H9 (cell line): ENCODE measurements around the gene TNFRSF4. TPM values are rescaled to one million over a fixed set of nuclear protein-coding genes. Genes with fewer than 3 reads are reported as not detected.

Experiments
- DNase-seq: peaks from one replicate; pipeline ENCODE4 v3.0.0-alpha.2; 2017
- H2AFZ ChIP-seq: one replicate; pipeline ENCODE4 v1.6.1; 2013; ENCODE audit warnings: mild to moderate bottlenecking, low read length, control low read depth, moderate library complexity
- H2AK5ac ChIP-seq: 2 replicates; pipeline ENCODE4 v1.6.1; 2013; ENCODE audit warnings: low read length, control low read depth, mixed read lengths; ENCODE audit not compliant: insufficient read length
- H2BK120ac ChIP-seq: one replicate; pipeline ENCODE4 v1.6.1; 2013; ENCODE audit warnings: low read depth, mild to moderate bottlenecking, low read length, control low read depth, inconsistent platforms; ENCODE audit not compliant: poor library complexity, severe bottlenecking
- H2BK12ac ChIP-seq: 2 replicates; pipeline ENCODE4 v1.6.1; 2013; ENCODE audit warnings: low read length, control low read depth, mixed read lengths, low read depth; ENCODE audit not compliant: insufficient read length
- H2BK15ac ChIP-seq: 2 replicates; pipeline ENCODE4 v1.6.1; 2013; ENCODE audit warnings: low read depth, low read length, control low read depth
- H2BK20ac ChIP-seq: one replicate; pipeline ENCODE4 v1.6.1; 2013; ENCODE audit warnings: low read depth, mild to moderate bottlenecking, low read length, control low read depth, inconsistent platforms; ENCODE audit not compliant: poor library complexity, severe bottlenecking
- H2BK5ac ChIP-seq: 2 replicates; pipeline ENCODE4 v1.6.1; 2013; ENCODE audit warnings: low read length, control low read depth, mixed read lengths; ENCODE audit not compliant: insufficient read length
- H3K14ac ChIP-seq: 2 replicates; pipeline ENCODE4 v1.6.1; 2013; ENCODE audit warnings: low read length, control low read depth; ENCODE audit not compliant: insufficient read depth
- H3K18ac ChIP-seq: 2 replicates; pipeline ENCODE4 v1.6.1; 2013; ENCODE audit warnings: low read depth, mild to moderate bottlenecking, mixed read lengths, low read length, control low read depth; ENCODE audit not compliant: insufficient read length
- H3K23ac ChIP-seq: 2 replicates; pipeline ENCODE4 v1.6.1; 2013; ENCODE audit warnings: low read length, control low read depth, mixed read lengths, low read depth; ENCODE audit not compliant: insufficient read length
- H3K23me2 ChIP-seq: 2 replicates; pipeline ENCODE4 v1.6.1; 2013; ENCODE audit warnings: low read depth, mild to moderate bottlenecking, mixed read lengths, low read length, control low read depth; ENCODE audit not compliant: insufficient read length, poor library complexity, severe bottlenecking
- H3K27ac ChIP-seq: 2 replicates; pipeline ENCODE4 v1.5.1; 2013; ENCODE audit warnings: low read length, control low read depth, mixed read lengths, low read depth; ENCODE audit not compliant: insufficient read length
- H3K27me3 ChIP-seq: 2 replicates; pipeline ENCODE4 v1.6.1; 2013; ENCODE audit warnings: low read length, control low read depth, inconsistent platforms; ENCODE audit not compliant: insufficient read depth
- H3K4ac ChIP-seq: 2 replicates; pipeline ENCODE4 v1.6.1; 2013; ENCODE audit warnings: low read depth, mild to moderate bottlenecking, control low read depth, inconsistent platforms, low read length, moderate library complexity
- H3K4me1 ChIP-seq: 2 replicates; pipeline ENCODE4 v1.6.1; 2013; ENCODE audit warnings: low read length, control low read depth, inconsistent platforms; ENCODE audit not compliant: insufficient read depth
- H3K4me2 ChIP-seq: 2 replicates; pipeline ENCODE4 v1.6.1; 2013; ENCODE audit warnings: low read length, control low read depth, mixed read lengths; ENCODE audit not compliant: insufficient read length, insufficient read depth
- H3K56ac ChIP-seq: 2 replicates; pipeline ENCODE4 v1.6.1; 2013; ENCODE audit warnings: low read depth, mild to moderate bottlenecking, mixed read lengths, low read length, control low read depth; ENCODE audit not compliant: insufficient read length
- H3K79me1 ChIP-seq: 2 replicates; pipeline ENCODE4 v1.6.1; 2013; ENCODE audit warnings: low read depth, mild to moderate bottlenecking, moderate library complexity, low read length, control low read depth, inconsistent platforms; ENCODE audit not compliant: insufficient read depth, poor library complexity, severe bottlenecking
- H3K79me2 ChIP-seq: 2 replicates; pipeline ENCODE4 v1.6.1; 2013; ENCODE audit warnings: low read length, control low read depth, inconsistent platforms; ENCODE audit not compliant: insufficient read depth
- H3K9ac ChIP-seq: 2 replicates; pipeline ENCODE4 v1.6.1; 2013; ENCODE audit warnings: low read length, control low read depth, mixed read lengths; ENCODE audit not compliant: insufficient read length; ENCODE audit errors: extremely low read depth
- H3K9me3 ChIP-seq: one replicate; pipeline ENCODE4 v1.6.1; 2013; ENCODE audit warnings: low read depth, low read length, inconsistent platforms; ENCODE audit not compliant: control insufficient read depth
- H3T11ph ChIP-seq: one replicate; pipeline ENCODE4 v1.6.1; 2013; ENCODE audit warnings: mild to moderate bottlenecking, low read length, control low read depth, inconsistent platforms
- H4K20me1 ChIP-seq: one replicate; pipeline ENCODE4 v1.6.1; 2013; ENCODE audit not compliant: control insufficient read depth, insufficient read length, insufficient read depth
- H4K5ac ChIP-seq: 2 replicates; pipeline ENCODE4 v1.6.1; 2013; ENCODE audit warnings: low read depth, mild to moderate bottlenecking, mixed read lengths, low read length, control low read depth; ENCODE audit not compliant: insufficient read length
- H4K8ac ChIP-seq: replicated peaks from 2 replicates; pipeline ENCODE4 v1.6.1; 2013; ENCODE audit warnings: low read length, control low read depth, mixed read lengths, low read depth; ENCODE audit not compliant: insufficient read length
- H4K91ac ChIP-seq: 2 replicates; pipeline ENCODE4 v1.6.1; 2013; ENCODE audit warnings: low read depth, mild to moderate bottlenecking, moderate library complexity, mixed read lengths, low read length, control low read depth; ENCODE audit not compliant: insufficient read length
- H3K27ac Mint-ChIP-seq, 3 experiments: 2 replicates in 2 of 3; 3 replicates in 1 of 3; pipeline ENCODE4 v1.8.0; 2020 to 2021; ENCODE audit warnings: mixed read lengths in 3 of 3, mild to moderate bottlenecking in 1 of 3, moderate library complexity in 1 of 3
- H3K27me3 Mint-ChIP-seq: 2 replicates; pipeline ENCODE4 v1.8.0; 2021; ENCODE audit warnings: low read depth, mild to moderate bottlenecking, moderate library complexity, mixed read lengths
- H3K36me3 Mint-ChIP-seq, 3 experiments: 2 replicates in 2 of 3; 3 replicates in 1 of 3; pipeline ENCODE4 v1.8.0; 2020 to 2021; ENCODE audit warnings: low read depth in 3 of 3, mixed read lengths in 3 of 3; ENCODE audit not compliant: insufficient read depth in 1 of 3
- H3K4me1 Mint-ChIP-seq, 2 experiments: 2 replicates each; pipeline ENCODE4 v1.8.0; 2020; ENCODE audit warnings: mixed read lengths in 2 of 2
- H3K4me3 Mint-ChIP-seq, 2 experiments: 2 replicates in 1 of 2; 3 replicates in 1 of 2; pipeline ENCODE4 v1.8.0; 2020 to 2021; ENCODE audit warnings: mild to moderate bottlenecking in 2 of 2, mixed read lengths in 2 of 2, moderate library complexity in 1 of 2
- H3K9me3 Mint-ChIP-seq, 2 experiments: 2 replicates in 1 of 2; 3 replicates in 1 of 2; pipeline ENCODE4 v1.8.0; 2020; ENCODE audit warnings: mild to moderate bottlenecking in 2 of 2, mixed read lengths in 2 of 2, moderate library complexity in 1 of 2
- CTCF ChIP-seq: fragments of 200-600 bp; sonication (generic); conservative IDR thresholded peaks from 3 replicates; pipeline ENCODE4 v1.8.0; 2021; ENCODE audit warnings: antibody characterized with exemption, mild to moderate bottlenecking
- WGBS: extraction: QIAGEN DNeasy Blood & Tissue Kit; methylation state at CpG from one replicate; pipeline ENCODE4 v1.1.7; 2013; ENCODE audit warnings: missing lambda C conversion rate, low lambda C conversion rate, mixed read lengths; ENCODE audit not compliant: insufficient read length; ENCODE audit errors: extremely low coverage; 5-methylcytosine and 5-hydroxymethylcytosine counted together
- total RNA-seq: library from RNA; stranded (reverse); gene quantifications from 2 replicates; pipeline ENCODE4 v1.2.1, GENCODE V29; 2021

Gene TNFRSF4
- total RNA-seq, 1 experiment from 2014 or later: 0.24 TPM

GRCh38 chr1:1238702-1239178 lies 24.8 kb upstream of the TNFRSF4 start:
- Histone ChIP-seq H3K4me2 (no peak overlapping the region), H3K14ac (no peak overlapping the region), H3K27ac (no peak overlapping the region), H3K4me1 (no peaks in the 10 kb centered on the region), H3T11ph (no peak overlapping the region), H2AK5ac (no peak overlapping the region), H3K23me2 (no peaks in the 10 kb centered on the region), H3K23ac (no peak overlapping the region), H2BK15ac (no peak overlapping the region), H2BK20ac (no peak overlapping the region), H3K27me3 (no peaks in the 10 kb centered on the region), H2BK12ac (no peak overlapping the region), H2AFZ (no peak overlapping the region), H3K9me3 (no peaks in the 10 kb centered on the region), H3K56ac (no peak overlapping the region), H3K79me1 (no peaks in the 10 kb centered on the region), H3K18ac (no peak overlapping the region), H4K20me1 (no peaks in the 10 kb centered on the region), H4K91ac (no peak overlapping the region), H2BK5ac (no peak overlapping the region), H3K9ac (no peak overlapping the region), H4K8ac (no peak overlapping the region), H3K79me2 (no peaks in the 10 kb centered on the region), H2BK120ac (no peak overlapping the region), H3K4ac (no peak overlapping the region), H4K5ac (no peak overlapping the region)
- Mint-ChIP-seq H3K4me1 (peaks cover 4 to 15% of the 10 kb centered on the region in 2 experiments), H3K4me3 (no peak overlapping the region), H3K9me3 (no peaks in the 10 kb centered on the region; a peak in 1 of 5 replicates), H3K27ac (no peak overlapping the region), H3K27me3 (no peaks in the 10 kb centered on the region; the same call in 1 of the 2 replicates), H3K36me3 (peaks cover 8 to 11% (median 11%) of the 10 kb centered on the region in 3 experiments; a peak in 6 of 7 replicates)
- WGBS: no CpG with 5 or more reads among the region's 19 CpGs
- DNase-seq: no peak
- TF ChIP-seq CTCF: no peak
